NCI-H1930 (cell line): ENCODE measurements around the gene YWHAQ.
"Not testable (repeated sequence)": the region's sequence is repeated elsewhere in the genome, so short reads cannot be mapped to it uniquely, and the experiment has no call there.

Experiments used
- DNase-seq, 2 experiments: peaks; one replicate each; lab custom pipeline; 2025; lab: John Stamatoyannopoulos, UW

The YWHAQ gene

GRCh38 chr2:9631878-9632700, 1.3 kb upstream of the YWHAQ start:
- DNase-seq: no peak

GRCh38 chr2:9631553-9631819, 689 bp upstream of the YWHAQ start:
- no peak for DNase-seq

DNA sequence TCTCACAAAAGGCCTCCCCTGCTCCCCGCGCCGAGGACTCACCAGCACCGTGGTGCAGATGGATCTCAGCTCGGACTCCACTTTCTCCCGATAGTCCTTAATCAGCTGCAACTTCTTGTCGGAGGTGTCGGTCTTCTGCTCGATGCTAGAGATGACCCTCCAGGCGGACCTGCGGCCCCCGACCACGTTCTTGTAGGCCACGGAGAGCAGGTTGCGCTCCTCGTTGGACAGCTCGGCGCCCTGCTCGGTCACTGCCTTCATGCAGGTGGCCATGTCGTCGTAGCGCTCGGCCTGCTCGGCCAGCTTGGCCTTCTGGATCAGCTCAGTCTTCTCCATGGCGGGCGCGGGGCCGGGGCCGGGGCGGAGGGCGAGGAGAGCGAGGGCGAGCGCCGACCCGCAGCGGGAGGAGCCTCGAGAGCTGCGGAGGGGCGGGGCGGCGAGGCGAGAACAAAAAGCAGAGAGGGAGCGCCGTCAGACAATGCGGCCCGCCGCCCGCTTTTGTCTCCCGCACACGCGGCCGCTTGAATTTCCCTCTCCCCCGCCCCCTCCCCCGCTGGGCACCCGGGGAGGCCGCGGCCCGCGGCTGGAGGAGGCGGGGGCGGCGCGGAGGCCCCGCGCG, 571 bp downstream of the YWHAQ start:
- peak; percentile 62 to 66 for DNase-seq

DNA sequence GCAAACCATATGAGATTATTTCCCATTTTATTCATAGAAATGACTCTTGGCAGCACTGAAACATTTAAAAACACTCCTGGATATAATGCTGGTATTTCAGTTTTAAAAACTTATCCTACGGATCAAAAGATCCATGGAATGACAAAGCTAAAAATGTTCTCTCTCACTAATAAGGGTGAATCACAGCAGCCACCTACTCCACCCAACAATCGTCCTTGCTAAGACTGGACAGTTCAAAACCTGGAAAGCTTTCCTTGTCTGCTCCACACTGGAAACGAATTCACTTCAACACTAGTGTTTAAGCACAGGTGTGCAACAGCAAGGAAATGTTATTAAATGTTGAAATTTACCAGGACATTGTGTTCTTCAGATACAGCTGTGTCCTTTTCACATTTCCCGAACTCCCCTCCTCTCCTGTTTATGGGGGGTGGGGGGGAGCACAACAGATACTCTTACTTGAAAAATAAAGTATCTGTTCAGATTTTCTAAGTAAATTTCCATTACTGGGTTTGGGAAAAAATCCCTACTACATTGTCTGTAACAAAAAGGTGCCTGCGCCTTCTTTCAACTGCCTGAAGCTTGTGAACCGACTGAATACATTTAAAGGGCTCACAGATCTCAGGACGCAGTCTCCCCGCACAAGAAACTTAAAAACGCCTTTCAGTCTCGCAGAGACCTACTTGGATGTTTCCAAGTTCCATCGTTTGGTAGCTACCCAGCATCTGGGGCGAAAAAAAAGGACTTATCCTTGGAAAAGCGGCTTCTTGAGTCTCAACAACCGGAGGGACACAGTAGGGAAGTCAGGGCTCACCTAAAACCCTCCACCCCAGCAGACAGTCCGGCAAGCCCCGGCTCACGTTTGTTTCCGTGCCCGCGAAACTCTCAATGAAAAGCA, 1.3 kb downstream of the YWHAQ start:
- no peak for DNase-seq

DNA sequence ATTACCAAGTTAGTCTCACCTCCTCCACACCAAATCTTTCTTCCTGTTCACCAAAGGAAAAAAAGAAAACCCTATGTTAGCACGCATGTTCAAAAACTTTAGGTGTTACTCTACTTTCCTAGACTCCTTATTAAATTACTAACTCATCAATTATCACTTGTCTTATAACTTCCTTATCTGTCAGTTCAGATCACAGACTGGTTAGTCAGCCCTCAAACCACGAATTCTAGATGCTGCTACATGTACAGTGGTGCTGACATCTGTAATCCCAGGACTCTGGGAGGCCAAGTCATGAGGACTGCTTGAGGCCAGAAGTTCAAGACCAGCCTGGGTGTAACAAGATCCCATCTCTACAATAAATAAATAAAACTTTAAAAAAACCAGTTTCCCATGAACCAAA, 3.5 kb downstream of the YWHAQ start:
- DNase-seq: no peak

- no peak for DNase-seq
Observed at GRCh38 chr2:9623151-9623550, 7.6 kb downstream of the YWHAQ start.

DNA sequence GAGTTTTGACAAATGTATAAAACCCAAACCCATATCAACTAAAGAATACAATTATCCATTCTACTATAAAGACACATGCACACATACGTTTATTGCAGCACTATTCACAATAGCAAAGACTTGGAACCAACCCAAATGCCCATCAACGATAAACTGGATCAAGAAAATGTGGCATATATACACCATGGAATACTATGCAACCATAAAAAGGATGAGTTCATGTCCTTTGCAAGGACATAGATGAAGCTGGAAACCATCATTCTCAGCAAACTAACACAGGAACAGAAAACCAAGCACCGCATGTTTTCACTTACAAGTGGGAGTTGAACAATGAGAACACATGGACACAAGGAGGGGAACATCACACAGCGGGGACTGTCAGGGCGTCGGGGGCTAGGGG, 9.1 kb downstream of the YWHAQ start:
- DNase-seq: not testable (repeated sequence)

GRCh38 chr2:9618410-9618809, 12.4 kb downstream of the YWHAQ start:
- no peak for DNase-seq

DNA sequence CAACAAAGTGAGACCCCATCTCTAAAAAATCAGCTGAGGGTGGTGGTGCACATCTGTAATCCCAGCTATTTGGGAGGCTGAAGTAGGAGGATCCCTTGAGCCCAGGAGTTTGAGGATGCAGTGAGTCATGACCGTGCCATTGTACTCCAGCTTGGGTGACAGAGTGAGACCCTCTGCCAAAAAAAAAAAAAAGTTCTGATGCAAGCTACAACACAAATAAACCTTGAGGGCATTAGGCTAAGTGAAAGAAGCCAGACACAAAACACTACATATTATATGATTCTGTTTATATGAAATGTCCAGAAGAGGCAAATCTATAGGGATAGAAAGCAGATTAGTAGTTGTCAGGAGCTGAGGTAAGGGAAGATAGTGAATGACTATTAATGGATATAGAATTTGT, 13.0 kb downstream of the YWHAQ start:
- DNase-seq: no peak

- no peak for DNase-seq
Observed at GRCh38 chr2:9617296-9617695, 13.5 kb downstream of the YWHAQ start.

DNA sequence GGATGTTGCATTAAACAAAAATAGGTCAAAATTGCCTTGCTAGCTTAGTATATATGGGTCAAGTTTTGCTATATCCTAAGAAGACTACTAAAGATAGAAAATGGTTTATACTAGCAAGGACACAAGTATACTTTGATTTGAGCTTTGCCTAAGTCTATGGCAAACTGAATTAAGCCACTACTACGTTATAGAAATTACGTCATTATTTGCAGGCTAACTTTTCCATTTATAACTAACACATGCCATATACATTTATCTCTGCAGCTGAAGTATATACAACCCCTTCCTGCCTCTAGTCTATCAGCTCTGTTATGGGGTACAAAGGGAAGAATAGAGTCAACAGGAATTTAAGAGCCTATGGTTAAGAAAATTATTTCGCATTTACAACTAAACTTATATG, 16.2 kb downstream of the YWHAQ start:
- no peak for DNase-seq

GRCh38 chr2:9613291-9613690, 17.5 kb downstream of the YWHAQ start:
- no peak for DNase-seq

GRCh38 chr2:9611549-9611912, 19.3 kb downstream of the YWHAQ start:
- not testable (repeated sequence) for DNase-seq

DNA sequence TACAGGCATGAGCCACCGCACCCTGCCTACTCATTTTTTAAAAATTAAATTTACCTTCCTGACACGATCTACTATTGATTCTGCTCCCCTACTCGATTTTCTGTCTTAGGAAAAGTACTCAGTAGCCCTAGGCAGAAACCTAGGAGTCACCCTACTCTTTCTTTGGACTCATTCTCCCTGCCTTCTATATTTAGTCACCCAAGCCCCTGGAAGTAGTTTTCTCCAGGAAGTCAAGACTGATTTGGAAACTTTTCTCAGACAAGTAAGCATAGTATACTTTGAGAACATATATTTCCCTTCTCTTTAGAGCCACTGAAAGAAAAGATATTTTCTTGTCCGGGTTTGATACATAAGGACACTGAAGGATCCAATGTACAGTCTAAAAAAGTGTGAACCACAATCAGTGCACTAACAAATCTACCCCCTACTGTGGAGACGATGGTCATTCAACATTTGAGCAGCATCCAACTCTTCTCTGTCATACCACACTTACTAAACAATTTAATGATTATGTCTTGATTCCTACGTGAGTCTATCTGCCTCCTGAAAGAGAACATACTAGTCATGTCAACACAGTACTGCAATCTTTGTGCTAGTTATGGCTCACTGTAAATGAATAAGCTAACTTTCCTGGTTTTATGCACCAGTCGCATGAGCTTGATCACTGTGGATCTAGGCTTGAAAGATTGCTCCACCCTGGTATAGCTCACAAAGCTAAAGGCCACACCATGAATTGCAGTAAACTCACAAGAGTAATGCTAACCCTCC, 19.8 kb downstream of the YWHAQ start:
- no peak for DNase-seq

- DNase-seq: not testable (repeated sequence)
Observed at GRCh38 chr2:9608491-9608890, 22.3 kb downstream of the YWHAQ start.

DNA sequence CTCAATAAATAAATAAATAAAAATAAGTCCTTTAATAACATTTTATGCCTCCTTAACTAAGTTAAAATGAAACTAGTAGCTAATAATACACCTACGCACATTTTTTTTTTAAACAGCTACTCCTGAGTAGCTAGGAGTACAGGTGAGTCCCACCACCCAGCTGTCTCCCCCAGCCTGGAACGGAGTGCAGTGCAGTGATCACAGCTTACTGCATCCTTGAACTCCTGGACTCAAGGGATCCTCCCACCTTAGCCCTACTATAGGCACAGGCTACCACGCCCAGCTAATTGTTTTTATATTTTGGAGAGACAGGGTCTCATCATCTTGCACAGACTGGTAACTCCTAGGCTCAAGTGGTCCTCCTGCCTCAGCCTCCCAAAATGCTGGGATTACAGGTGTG, 28.4 kb downstream of the YWHAQ start:
- DNase-seq: no peak

DNA sequence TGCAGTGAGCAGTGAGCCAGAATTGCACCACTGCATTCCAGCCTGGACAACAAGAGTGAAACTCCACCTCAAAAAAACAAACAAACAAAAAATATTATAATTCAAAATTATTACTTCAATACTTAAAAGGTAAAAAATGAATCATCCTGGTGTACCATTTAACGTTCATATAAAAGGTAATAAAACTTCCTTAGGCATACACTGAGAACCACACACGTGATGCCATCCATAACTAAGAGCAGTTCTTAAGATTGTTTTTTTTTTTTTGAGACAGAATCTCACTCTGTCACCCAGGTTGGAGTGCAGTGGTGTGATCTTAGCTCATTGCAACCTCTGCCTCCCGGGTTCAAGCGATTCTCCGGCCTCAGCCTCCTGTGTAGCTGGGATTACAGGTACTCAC, 29.4 kb downstream of the YWHAQ start:
- DNase-seq: no peak

DNA sequence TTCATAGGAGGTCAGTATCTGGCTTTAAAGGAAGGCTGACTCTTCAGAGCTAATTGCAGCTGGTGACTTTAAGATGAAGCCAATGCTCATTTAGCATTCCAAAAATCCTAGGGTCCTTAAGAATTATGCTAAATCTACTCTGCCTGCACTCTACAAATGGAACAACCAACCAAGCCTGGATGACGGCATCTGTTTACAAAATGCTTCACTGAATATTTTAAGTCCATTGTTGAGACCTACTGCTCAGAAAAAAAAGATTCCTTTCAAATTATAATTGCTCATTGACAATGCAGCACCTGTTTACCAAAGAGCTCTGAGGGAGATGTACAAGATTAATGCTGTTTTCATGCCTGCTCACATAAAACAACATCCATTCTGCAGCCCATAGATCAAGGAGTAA, 31.4 kb downstream of the YWHAQ start:
- DNase-seq: no peak

GRCh38 chr2:9596621-9597311, 34.0 kb downstream of the YWHAQ start:
- DNase-seq: no peak

- no peak for DNase-seq
Observed at GRCh38 chr2:9595746-9596145, 35.1 kb downstream of the YWHAQ start.

GRCh38 chr2:9595256-9595655, 35.5 kb downstream of the YWHAQ start:
- DNase-seq: not testable (repeated sequence)
